Spleen (tissue), 11 donors: ENCODE measurements around the gene SPATS2. TPM values are rescaled to one million over a fixed set of nuclear protein-coding genes. Genes with fewer than 3 reads are reported as not detected.

Source experiments
- DNase-seq: peaks from one replicate; pipeline ENCODE4 v3.0.0-alpha.2; 2020
- H3K27ac ChIP-seq, 8 donors: fragments of 200-600 bp; sonication (generic) in 7 of 8; 1 replicate in 4 of 8; 2 replicates in 4 of 8; pipeline versions ENCODE4 v1.5.0 to v1.8.0; 2016 to 2021; ENCODE audit warnings: inconsistent platforms in 4 of 8, mild to moderate bottlenecking in 4 of 8, moderate library complexity in 1 of 8
- H3K27me3 ChIP-seq, 7 donors: fragments of 200-600 bp; sonication (generic) in 6 of 7; replicated peaks in 1 of 7; 1 replicate in 4 of 7; 2 replicates in 3 of 7; pipeline versions ENCODE4 v1.5.0 to v1.8.0; 2016 to 2021; ENCODE audit warnings: inconsistent platforms in 3 of 7, mild to moderate bottlenecking in 1 of 7
- H3K36me3 ChIP-seq, 6 donors: fragments of 200-600 bp; sonication (generic) in 5 of 6; 1 replicate in 4 of 6; 2 replicates in 2 of 6; pipeline versions ENCODE4 v1.5.0 to v1.8.0; 2016 to 2021; ENCODE audit warnings: inconsistent platforms in 2 of 6
- H3K4me1 ChIP-seq, 6 donors: fragments of 200-600 bp; sonication (generic) in 5 of 6; 1 replicate in 3 of 6; 2 replicates in 3 of 6; pipeline versions ENCODE4 v1.5.0 to v1.8.0; 2016 to 2021; ENCODE audit warnings: inconsistent platforms in 3 of 6
- H3K4me3 ChIP-seq, 8 donors: fragments of 200-600 bp; sonication (generic) in 7 of 8; 1 replicate in 4 of 8; 2 replicates in 4 of 8; pipeline versions ENCODE4 v1.5.0 to v1.8.0; 2016 to 2021; ENCODE audit warnings: inconsistent platforms in 4 of 8, mild to moderate bottlenecking in 4 of 8, moderate library complexity in 2 of 8
- H3K9me3 ChIP-seq, 8 donors: fragments of 200-600 bp; sonication (generic) in 7 of 8; 1 replicate in 4 of 8; 2 replicates in 4 of 8; pipeline versions ENCODE4 v1.5.0 to v1.8.0; 2016 to 2021; ENCODE audit warnings: inconsistent platforms in 4 of 8
- CTCF ChIP-seq, 11 experiments: fragments of 200-600 bp in 7 of 11; fragments of 450-650 bp in 4 of 11; sonication (generic) in 4 of 11; IDR thresholded peaks in 8 of 11; conservative IDR thresholded peaks in 3 of 11; 1 replicate in 7 of 11; 2 replicates in 4 of 11; pipeline versions ENCODE4 v1.4.0 to v1.8.0; 2016 to 2021; ENCODE audit warnings: antibody characterized with exemption in 11 of 11, inconsistent platforms in 4 of 11, mild to moderate bottlenecking in 1 of 11
- POLR2A ChIP-seq, 3 donors: fragments of 450-650 bp; IDR thresholded peaks; one replicate each; pipeline ENCODE4 v1.5.1; 2017; ENCODE audit warnings: antibody characterized with exemption in 3 of 3, mild to moderate bottlenecking in 1 of 3
- POLR2AphosphoS5 ChIP-seq, 3 donors: sonication (generic); formaldehyde crosslinking; IDR thresholded peaks; one replicate each; pipeline ENCODE4 v1.5.1; 2017; ENCODE audit warnings: antibody characterized with exemption in 3 of 3
- WGBS, 5 donors: extraction: QIAGEN DNeasy Blood & Tissue Kit in 3 of 5; methylation state at CpG; one replicate each; pipeline versions ENCODE4 v1.1.5 to v1.1.7; 2013 to 2018; 5-methylcytosine and 5-hydroxymethylcytosine counted together
- intact Hi-C: fragments of 100-400 bp; cut with DNase I; formaldehyde crosslinking; loops from one replicate; pipeline ENCODE4 v1.15.0; 2023; ENCODE audit warnings: low total_unique reads
- polyA plus RNA-seq, 3 donors: library from polyadenylated mRNA; stranded (reverse); fragments of 200-250 nt; gene quantifications; one replicate each; pipeline ENCODE4 v1.2.1, GENCODE V29; 2013
- small RNA-seq, 4 donors: library from RNA; depleted of rRNA; stranded (forward); fragments of <200 nt; gene quantifications; one replicate each; pipeline ENCODE3, GENCODE V24; 2016
- total RNA-seq, 7 donors: library from RNA; depleted of rRNA in 3 of 7; stranded (reverse); fragments of >200 nt in 3 of 7; fragmentation: NEBNext Ultra II Directional in 4 of 7; extraction: Animal tissue kit (Norgen Biotek cat#: 25700) in 4 of 7; gene quantifications; one replicate each; pipeline versions ENCODE4 v1.1.0 to v1.2.1, GENCODE V29; 2016 to 2021
- donor health status: healthy with polysubstance abuse.
- donor health status: DM: no; HTN: no; CAD: no; lungs with moderate emphysema.
- donor health status: DM: no; HTN: no; CAD: no.
- donor health status: Bipolar disorder and iron deficiency.
- donor health status: healthy.
- donor health status: DM: no; HTN: no; CAD: no.
- donor health status: DM: yes; HTN: yes; CAD: no.

The SPATS2 gene
- total and polyA plus RNA-seq, 10 donors: 7.1 to 27.0 (median 19.0) TPM

GRCh38 chr12:49566361-49566760 lies 199.1 kb downstream of the SPATS2 start:
- WGBS, 5 donors: 94 to 97% (median 96%) methylated on average over 10 to 13 of the region's 13 CpGs

GRCh38 chr12:49567302-49567610 lies 200.0 kb downstream of the SPATS2 start:
- Histone ChIP-seq H3K36me3 (peaks cover 0 to 42% (median 31%) of the 10 kb centered on the region in 6 donors), H3K9me3 (no peaks in the 10 kb centered on the region), H3K27me3 (no peaks in the 10 kb centered on the region), H3K4me3 (peak overlapping the region; percentile 74 to 100 (median 96)), H3K27ac (peak overlapping the region in 7 of 8 donors; percentile 91 to 99 (median 96)), H3K4me1 (peaks cover 15 to 67% (median 51%) of the 10 kb centered on the region in 6 donors)
- TF ChIP-seq POLR2A (IDR thresholded peaks at IDR 0.05) (no peak), POLR2AphosphoS5 (IDR thresholded peaks at IDR 0.05) (no peak), CTCF (IDR thresholded peaks at IDR 0.05 in 8 of 11, conservative IDR thresholded peaks at IDR 0.05 in 3 of 11) (no peak)
- intact Hi-C loops: no loop called here
- 2 to 4% (median 3%) methylated on average over 11 of the region's 11 CpGs for WGBS, 5 donors
- DNase-seq: no peak

More at GRCh38 chr12:49566361-49566760, 199.1 kb downstream of the SPATS2 start:
- DNase-seq: peak; percentile 74
- TF ChIP-seq POLR2A (IDR thresholded peaks at IDR 0.05): no peak
- no peak for TF ChIP-seq POLR2AphosphoS5 (IDR thresholded peaks at IDR 0.05)
- Histone ChIP-seq H3K27ac (no peak overlapping the region), H3K4me1 (peaks cover 15 to 66% (median 51%) of the 10 kb centered on the region in 6 donors), H3K4me3 (peak overlapping the region in 3 of 8 donors; percentile 86 to 100 (median 95)), H3K27me3 (no peaks in the 10 kb centered on the region), H3K9me3 (no peaks in the 10 kb centered on the region), H3K36me3 (peaks cover 0 to 51% (median 40%) of the 10 kb centered on the region in 6 donors)
- intact Hi-C loops: no loop called here

- peaks cover 0 to 36% (median 25%) of the 10 kb centered on the region in 6 donors for H3K36me3 ChIP-seq
- H3K4me1 ChIP-seq: peaks cover 15 to 67% (median 51%) of the 10 kb centered on the region in 6 donors
- H3K9me3 ChIP-seq: no peaks in the 10 kb centered on the region
- H3K27ac ChIP-seq: peak within 1 kb of the TSS; percentile 91 to 99 (median 96)
- peak within 1 kb of the TSS; percentile 74 to 100 (median 96) for H3K4me3 ChIP-seq
- WGBS, 5 donors: 0 to 1% (median 0%) methylated on average over 53 to 54 of the region's 54 CpGs
- intact Hi-C loops: no loop called here
- peak; percentile 95 for DNase-seq
- TF ChIP-seq CTCF (IDR thresholded peaks at IDR 0.05 in 8 of 11, conservative IDR thresholded peaks at IDR 0.05 in 3 of 11) (no peak), POLR2A (IDR thresholded peaks at IDR 0.05) (peak in 1 of 3 donors; percentile 26), POLR2AphosphoS5 (IDR thresholded peaks at IDR 0.05) (peak; percentile 91 to 98 (median 94))
- no peaks in the 10 kb centered on the region for H3K27me3 ChIP-seq
These were observed 200.6 kb downstream of the SPATS2 start, which contains the start of gene MCRS1 for GRCh38 chr12:49567611-49568441. MCRS1 (minus strand) TSS chr12:49568142; CDS start chr12:49566731, 1,411 bp downstream.

- H3K27me3 ChIP-seq: no peaks in the 10 kb centered on the region
- intact Hi-C loops: no loop called here
- H3K27ac ChIP-seq: peak overlapping the region in 7 of 8 donors; percentile 91 to 99 (median 96)
- H3K4me1 ChIP-seq: peaks cover 15 to 67% (median 51%) of the 10 kb centered on the region in 6 donors
- whole genome bisulfite sequencing, 5 donors: 3 to 5% (median 4%) methylated on average over 19 of the region's 19 CpGs
- peak overlapping the region; percentile 74 to 100 (median 96) for H3K4me3 ChIP-seq
- H3K36me3 ChIP-seq: peaks cover 0 to 33% (median 19%) of the 10 kb centered on the region in 6 donors
- peak; percentile 79 for DNase-seq
- TF ChIP-seq POLR2AphosphoS5 (IDR thresholded peaks at IDR 0.05) (no peak), POLR2A (IDR thresholded peaks at IDR 0.05) (no peak), CTCF (IDR thresholded peaks at IDR 0.05 in 8 of 11, conservative IDR thresholded peaks at IDR 0.05 in 3 of 11) (no peak)
- no peaks in the 10 kb centered on the region for H3K9me3 ChIP-seq
These were observed 201.3 kb downstream of the SPATS2 start for GRCh38 chr12:49568442-49569162.

Small RNA genes lying within 50 kb of the gene (small RNA-seq; reads per million reads assigned to genes)
- gene AC125611.1: 0 reads per million in 4 donors

Other genes starting within 250 kb of the SPATS2 start
- 100 to 1,000 TPM; 326 to 706 (median 476) TPM for gene TUBA1B, start 236.1 kb upstream of the SPATS2 start, total RNA-seq
- 100 to 1,000 TPM; 231 to 582 (median 476) TPM for gene TUBA1B, start 236.1 kb upstream of the SPATS2 start, polyA plus RNA-seq
- gene TUBA1A, start 178.4 kb upstream of the SPATS2 start, total RNA-seq: 100 to 1,000 TPM in 2 of 7 donors, 10 to 100 TPM in 5; 47.2 to 120 (median 71.7) TPM
- gene TUBA1A, start 178.4 kb upstream of the SPATS2 start, polyA plus RNA-seq: 10 to 100 TPM; 52.0 to 68.5 (median 66.4) TPM
- 10 to 100 TPM; 36.3 to 71.7 (median 57.4) TPM for gene TUBA1C, start 102.4 kb upstream of the SPATS2 start, total RNA-seq
- 10 to 100 TPM; 44.0 to 89.6 (median 82.0) TPM for gene TUBA1C, start 102.4 kb upstream of the SPATS2 start, polyA plus RNA-seq
- 1 to 10 TPM in 3 of 7 donors, under 1 TPM in 4; 0.26 to 2.6 (median 0.98) TPM for gene PRPH, start 72.3 kb upstream of the SPATS2 start, total RNA-seq
- 1 to 10 TPM in 2 of 3 donors, under 1 TPM in 1; 0.67 to 3.0 (median 2.5) TPM for gene PRPH, start 72.3 kb upstream of the SPATS2 start, polyA plus RNA-seq
- 10 to 100 TPM in 1 of 7 donors, 1 to 10 TPM in 6; 2.5 to 11.9 (median 4.0) TPM for gene TROAP, start 44.2 kb upstream of the SPATS2 start, total RNA-seq
- gene TROAP, start 44.2 kb upstream of the SPATS2 start, polyA plus RNA-seq: 10 to 100 TPM in 1 of 3 donors, 1 to 10 TPM in 2; 3.2 to 10.8 (median 4.8) TPM
- not detected for gene C1QL4, start 30.3 kb upstream of the SPATS2 start, total RNA-seq
- not detected for gene C1QL4, start 30.3 kb upstream of the SPATS2 start, polyA plus RNA-seq
- 1 to 10 TPM in 2 of 7 donors, under 1 TPM in 5; 0.43 to 1.9 (median 0.89) TPM for gene DNAJC22, start 20.6 kb upstream of the SPATS2 start, total RNA-seq
- gene DNAJC22, start 20.6 kb upstream of the SPATS2 start, polyA plus RNA-seq: under 1 TPM; 0.10 to 0.48 (median 0.20) TPM
- gene KCNH3, start 171.6 kb downstream of the SPATS2 start, total RNA-seq: 1 to 10 TPM in 4 of 7 donors, under 1 TPM in 3; 0.41 to 2.9 (median 1.0) TPM
- under 1 TPM; 0.33 to 0.83 (median 0.61) TPM for gene KCNH3, start 171.6 kb downstream of the SPATS2 start, polyA plus RNA-seq
- 10 to 100 TPM; 44.3 to 63.5 (median 54.2) TPM for gene MCRS1, start 200.7 kb downstream of the SPATS2 start, total RNA-seq
- gene MCRS1, start 200.7 kb downstream of the SPATS2 start, polyA plus RNA-seq: 10 to 100 TPM; 44.1 to 64.7 (median 61.1) TPM
- under 1 TPM in 4 of 7 donors, not detected in 3; 0.27 to 0.67 (median 0.41) TPM for gene FAM186B, start 238.2 kb downstream of the SPATS2 start, total RNA-seq
- gene FAM186B, start 238.2 kb downstream of the SPATS2 start, polyA plus RNA-seq: under 1 TPM in 2 of 3 donors, not detected in 1; 0.08 to 0.10 TPM